GM06990 (cell line): Measurements from ENCODE around the gene EPM2A.
A peak's percentile ranks its signal among the peaks of the same experiment; 100 is the strongest.

Experiments used
- DNase-seq: peaks from one replicate; pipeline ENCODE4 v3.0.0-alpha.2; 2011; ENCODE audit not compliant: insufficient read length; ENCODE audit errors: extremely low read depth
- H3K27me3 ChIP-seq: replicated peaks from 2 replicates; pipeline ENCODE4 v1.6.0; 2011; ENCODE audit warnings: low read length; ENCODE audit not compliant: control insufficient read depth, insufficient read depth
- H3K36me3 ChIP-seq: 2 replicates; pipeline ENCODE4 v1.5.1; 2011; ENCODE audit warnings: low read length; ENCODE audit not compliant: control insufficient read depth, insufficient read depth
- H3K4me3 ChIP-seq: replicated peaks from 2 replicates; pipeline ENCODE4 v1.5.1; 2011; ENCODE audit warnings: low read depth, mild to moderate bottlenecking, control low read depth, low read length
- CTCF ChIP-seq: IDR thresholded peaks from 2 replicates; pipeline ENCODE4 v1.5.1; 2011; ENCODE audit warnings: low read length, control low read depth, mild to moderate bottlenecking, inconsistent platforms; ENCODE audit not compliant: insufficient read depth, poor library complexity, severe bottlenecking

The EPM2A gene

GRCh38 chr6:145648149-145648548, 87.2 kb downstream of the EPM2A start:
- no peak for DNase-seq
- no peak for TF ChIP-seq CTCF
- Histone ChIP-seq H3K27me3 (no peaks in the 10 kb centered on the region), H3K4me3 (no peak overlapping the region), H3K36me3 (no peaks in the 10 kb centered on the region)

GRCh38 chr6:145647602-145648001, 87.7 kb downstream of the EPM2A start:
- no peak for TF ChIP-seq CTCF
- Histone ChIP-seq H3K4me3 (no peak overlapping the region), H3K36me3 (no peaks in the 10 kb centered on the region), H3K27me3 (no peaks in the 10 kb centered on the region)
- DNase-seq, result no peak

GRCh38 chr6:145643760-145644159, 91.6 kb downstream of the EPM2A start:
- no peak for DNase-seq
- no peak for TF ChIP-seq CTCF
- H3K27me3 ChIP-seq, result no peaks in the 10 kb centered on the region
- H3K36me3 ChIP-seq, result no peaks in the 10 kb centered on the region
- no peak overlapping the region for H3K4me3 ChIP-seq

- no peaks in the 10 kb centered on the region; the same call in 1 of the 2 replicates for H3K36me3 ChIP-seq
- TF ChIP-seq CTCF, result peak; percentile 79
- DNase-seq, result peak; percentile 6
- H3K27me3 ChIP-seq, result no peaks in the 10 kb centered on the region
- no peak overlapping the region for H3K4me3 ChIP-seq
Observed at GRCh38 chr6:145633981-145634627, 101.2 kb downstream of the EPM2A start.

- no peaks in the 10 kb centered on the region for H3K27me3 ChIP-seq
- H3K36me3 ChIP-seq, result no peaks in the 10 kb centered on the region; the same call in 1 of the 2 replicates
- no peak for TF ChIP-seq CTCF
- DNase-seq, result no peak
- no peak overlapping the region for H3K4me3 ChIP-seq
Observed at GRCh38 chr6:145632971-145633370, 102.3 kb downstream of the EPM2A start.

GRCh38 chr6:145631374-145631773, 103.9 kb downstream of the EPM2A start:
- DNase-seq, result no peak
- Histone ChIP-seq H3K4me3 (no peak overlapping the region), H3K27me3 (no peaks in the 10 kb centered on the region), H3K36me3 (no peaks in the 10 kb centered on the region; the same call in 1 of the 2 replicates)
- no peak for TF ChIP-seq CTCF
